Choroid plexus epithelial cell (primary cell): ENCODE results near the gene XRCC4.

Experiments used
- DNase-seq: peaks from one replicate; pipeline ENCODE4 v3.0.0-alpha.2; 2010; ENCODE audit warnings: low read depth
- H3K4me3 ChIP-seq: 2 replicates; pipeline ENCODE4 v1.5.1; 2011; ENCODE audit warnings: low read depth, mild to moderate bottlenecking, control low read depth, low read length, moderate library complexity
- TF ChIP-seq, protein P1 (sequence below): conservative IDR thresholded peaks from 2 replicates; pipeline ENCODE4 v1.5.1; 2011; ENCODE audit warnings: low read depth, mild to moderate bottlenecking, control low read depth, inconsistent platforms, low read length, moderate library complexity

The XRCC4 gene

DNA sequence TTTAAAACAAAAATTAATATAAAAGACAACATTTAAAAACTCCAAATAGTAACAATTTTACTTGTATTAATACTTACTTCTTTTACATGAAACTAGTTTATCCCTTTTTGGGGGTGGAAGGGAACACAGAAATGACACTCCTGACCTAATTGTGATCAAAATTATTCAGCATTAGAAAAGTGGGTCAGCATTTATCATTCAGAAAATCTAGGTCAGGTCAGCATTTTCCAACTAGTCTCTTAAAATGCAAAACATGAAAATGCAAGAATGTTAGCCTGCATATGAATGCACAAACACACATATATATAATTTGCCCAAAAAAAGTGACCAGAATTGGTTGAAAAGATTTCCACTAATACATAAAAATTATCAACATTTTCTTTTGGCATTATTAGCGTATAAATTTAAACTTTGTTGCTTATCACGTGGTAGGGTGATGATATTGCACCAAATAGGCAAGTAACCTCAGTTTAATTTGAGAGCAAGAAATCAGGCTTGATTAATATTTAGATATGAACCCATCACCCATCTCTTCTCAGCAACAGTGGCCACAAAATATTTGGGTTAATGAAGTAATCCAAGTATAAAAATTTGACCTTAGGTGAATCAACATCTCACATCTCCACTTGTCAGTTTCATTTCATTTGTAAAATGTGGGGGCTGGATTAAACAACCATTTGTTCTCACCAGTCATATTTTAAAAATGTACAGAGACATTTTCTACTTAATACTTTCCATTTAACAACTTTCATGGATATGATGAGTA lies 5.9 kb upstream of the XRCC4 start:
- H3K4me3 ChIP-seq, result no peak overlapping the region
- TF ChIP-seq, protein P1, sequence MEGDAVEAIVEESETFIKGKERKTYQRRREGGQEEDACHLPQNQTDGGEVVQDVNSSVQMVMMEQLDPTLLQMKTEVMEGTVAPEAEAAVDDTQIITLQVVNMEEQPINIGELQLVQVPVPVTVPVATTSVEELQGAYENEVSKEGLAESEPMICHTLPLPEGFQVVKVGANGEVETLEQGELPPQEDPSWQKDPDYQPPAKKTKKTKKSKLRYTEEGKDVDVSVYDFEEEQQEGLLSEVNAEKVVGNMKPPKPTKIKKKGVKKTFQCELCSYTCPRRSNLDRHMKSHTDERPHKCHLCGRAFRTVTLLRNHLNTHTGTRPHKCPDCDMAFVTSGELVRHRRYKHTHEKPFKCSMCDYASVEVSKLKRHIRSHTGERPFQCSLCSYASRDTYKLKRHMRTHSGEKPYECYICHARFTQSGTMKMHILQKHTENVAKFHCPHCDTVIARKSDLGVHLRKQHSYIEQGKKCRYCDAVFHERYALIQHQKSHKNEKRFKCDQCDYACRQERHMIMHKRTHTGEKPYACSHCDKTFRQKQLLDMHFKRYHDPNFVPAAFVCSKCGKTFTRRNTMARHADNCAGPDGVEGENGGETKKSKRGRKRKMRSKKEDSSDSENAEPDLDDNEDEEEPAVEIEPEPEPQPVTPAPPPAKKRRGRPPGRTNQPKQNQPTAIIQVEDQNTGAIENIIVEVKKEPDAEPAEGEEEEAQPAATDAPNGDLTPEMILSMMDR, result no peak
- no peak for DNase-seq

DNA sequence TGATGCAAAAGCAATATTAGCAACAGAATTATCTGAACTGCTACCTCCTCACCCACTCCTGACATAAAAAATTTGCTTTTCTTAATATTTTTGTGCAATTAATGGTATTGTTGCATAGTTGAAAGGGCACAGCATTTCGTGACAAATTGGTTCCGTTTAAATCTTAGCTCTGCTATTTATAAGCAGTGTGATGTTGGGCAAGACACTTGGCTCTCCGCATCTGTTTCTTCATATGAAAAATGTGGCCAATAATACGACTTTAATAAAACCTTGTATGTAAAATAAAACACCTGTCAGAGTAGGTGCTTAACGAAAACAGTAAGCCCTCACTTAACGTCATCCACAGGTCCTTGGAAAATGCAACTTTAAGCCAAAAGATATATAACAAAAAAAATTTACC lies 4.4 kb upstream of the XRCC4 start:
- TF ChIP-seq, protein P1, result no peak
- DNase-seq, result no peak
- no peak overlapping the region for H3K4me3 ChIP-seq

DNA sequence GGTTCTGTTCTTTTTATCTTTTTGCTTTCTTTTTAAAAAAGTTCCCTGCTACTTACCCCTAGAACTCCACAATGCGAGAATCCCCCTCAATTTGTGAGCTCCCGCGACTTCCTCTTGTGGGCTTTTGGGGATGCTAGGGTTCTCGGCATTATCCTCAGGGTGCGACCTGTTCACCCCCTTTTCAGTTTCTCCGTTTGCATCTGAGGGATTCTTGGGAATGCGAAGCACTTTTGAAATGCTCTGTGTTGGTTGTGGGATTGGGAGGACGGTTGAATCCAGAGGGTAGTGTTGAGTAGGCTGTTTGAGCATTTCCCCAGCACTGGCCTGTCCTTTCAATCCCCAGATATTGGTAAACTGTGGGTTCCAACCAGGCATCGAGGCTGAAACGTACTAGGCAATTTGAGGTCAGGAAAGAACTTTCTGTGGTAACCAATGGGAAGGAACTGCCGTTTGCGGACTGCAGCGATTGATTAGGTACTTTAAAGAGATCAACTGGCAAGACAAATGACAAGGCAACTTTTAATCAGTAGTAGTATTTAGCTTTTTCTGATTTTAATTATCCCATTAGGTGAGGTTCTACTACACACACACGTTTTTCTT lies 415 bp downstream of the XRCC4 start:
- peak overlapping the region; percentile 76 for H3K4me3 ChIP-seq
- TF ChIP-seq, protein P1, result no peak
- peak; percentile 33 for DNase-seq

DNA sequence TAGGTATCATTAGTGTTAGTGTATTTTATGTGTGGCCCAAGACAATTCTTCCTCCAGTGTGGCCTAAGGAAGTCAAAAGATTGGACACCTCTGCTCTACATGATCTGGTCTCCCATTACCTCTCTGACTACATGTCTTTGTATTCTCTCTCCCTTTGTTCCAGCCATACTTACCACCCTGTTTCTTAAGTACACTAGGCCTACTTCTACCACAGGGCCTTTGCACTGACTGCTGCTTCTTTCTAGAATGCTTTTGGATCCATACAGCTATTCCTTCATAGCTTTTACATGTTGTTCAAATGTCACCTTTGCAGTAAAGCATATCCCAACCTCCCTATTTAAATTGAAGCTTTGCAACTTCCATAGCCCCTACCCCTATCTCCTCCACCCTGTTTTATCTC lies 5.4 kb downstream of the XRCC4 start:
- no peak for DNase-seq
- no peak overlapping the region for H3K4me3 ChIP-seq
- TF ChIP-seq, protein P1, result no peak

DNA sequence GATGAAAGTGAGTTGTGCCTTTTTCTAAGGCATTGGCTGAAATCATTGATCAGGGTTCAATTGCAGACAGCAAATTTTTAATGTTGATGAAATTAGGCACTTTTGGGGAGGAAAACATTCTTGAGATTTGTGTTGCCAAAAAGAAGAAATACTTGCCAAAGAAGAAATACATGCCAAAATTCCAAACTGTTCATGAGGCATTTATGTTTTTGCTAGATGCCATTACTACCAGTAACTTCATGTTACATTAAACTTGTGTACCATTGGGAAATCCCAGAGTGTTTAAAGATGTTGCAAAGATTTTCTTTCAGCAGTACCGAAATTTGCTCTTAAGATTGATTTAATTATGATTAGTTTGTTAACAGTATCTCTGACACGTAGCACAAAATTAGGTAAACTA lies 7.0 kb downstream of the XRCC4 start:
- TF ChIP-seq, protein P1, result no peak
- DNase-seq, result no peak
- H3K4me3 ChIP-seq, result no peak overlapping the region

DNA sequence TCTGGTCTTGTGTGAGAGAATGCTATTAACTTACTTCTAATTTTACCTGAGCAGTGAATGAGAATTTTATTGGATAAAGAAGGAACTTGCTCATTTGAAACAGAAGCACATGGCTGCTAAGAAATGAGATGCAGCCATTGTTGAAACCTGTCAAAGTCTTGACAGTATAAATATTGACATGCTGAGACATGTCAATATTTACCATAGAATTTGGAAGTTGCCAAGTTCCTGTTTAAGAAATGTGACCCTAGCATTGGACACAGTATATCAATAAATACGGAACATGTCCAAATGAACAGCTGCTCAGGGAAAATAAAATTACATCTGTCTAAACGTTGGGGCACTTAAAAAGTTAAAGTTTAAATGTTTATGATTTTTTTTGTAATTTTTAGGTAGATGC lies 7.8 kb downstream of the XRCC4 start:
- no peak for DNase-seq
- TF ChIP-seq, protein P1, result no peak

DNA sequence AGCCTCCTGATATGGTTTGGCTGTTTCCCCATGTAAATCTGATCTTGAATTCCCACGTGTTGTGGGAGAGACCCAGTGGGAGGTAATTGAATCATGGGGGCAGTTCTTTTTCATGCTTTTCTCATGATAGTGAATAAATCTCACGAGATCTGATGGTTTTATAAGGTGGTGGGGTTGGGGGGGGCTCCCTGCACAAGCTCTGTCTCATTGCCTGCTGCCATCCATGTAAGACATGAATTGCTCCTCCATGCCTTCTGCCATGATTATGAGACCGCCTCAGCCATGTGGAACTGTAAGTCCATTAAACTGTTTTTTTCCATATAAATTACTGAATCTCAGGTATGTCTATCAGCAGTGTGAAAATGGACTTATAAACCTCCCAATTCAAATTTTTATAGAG lies 12.8 kb downstream of the XRCC4 start:
- DNase-seq, result no peak
- H3K4me3 ChIP-seq, result no peak overlapping the region
- TF ChIP-seq, protein P1, result no peak

More for the DNA sequence above, 7.8 kb downstream of the XRCC4 start:
- no peak overlapping the region for H3K4me3 ChIP-seq
